ENCODE results near the gene TCF4.

The TCF4 gene

DNA sequence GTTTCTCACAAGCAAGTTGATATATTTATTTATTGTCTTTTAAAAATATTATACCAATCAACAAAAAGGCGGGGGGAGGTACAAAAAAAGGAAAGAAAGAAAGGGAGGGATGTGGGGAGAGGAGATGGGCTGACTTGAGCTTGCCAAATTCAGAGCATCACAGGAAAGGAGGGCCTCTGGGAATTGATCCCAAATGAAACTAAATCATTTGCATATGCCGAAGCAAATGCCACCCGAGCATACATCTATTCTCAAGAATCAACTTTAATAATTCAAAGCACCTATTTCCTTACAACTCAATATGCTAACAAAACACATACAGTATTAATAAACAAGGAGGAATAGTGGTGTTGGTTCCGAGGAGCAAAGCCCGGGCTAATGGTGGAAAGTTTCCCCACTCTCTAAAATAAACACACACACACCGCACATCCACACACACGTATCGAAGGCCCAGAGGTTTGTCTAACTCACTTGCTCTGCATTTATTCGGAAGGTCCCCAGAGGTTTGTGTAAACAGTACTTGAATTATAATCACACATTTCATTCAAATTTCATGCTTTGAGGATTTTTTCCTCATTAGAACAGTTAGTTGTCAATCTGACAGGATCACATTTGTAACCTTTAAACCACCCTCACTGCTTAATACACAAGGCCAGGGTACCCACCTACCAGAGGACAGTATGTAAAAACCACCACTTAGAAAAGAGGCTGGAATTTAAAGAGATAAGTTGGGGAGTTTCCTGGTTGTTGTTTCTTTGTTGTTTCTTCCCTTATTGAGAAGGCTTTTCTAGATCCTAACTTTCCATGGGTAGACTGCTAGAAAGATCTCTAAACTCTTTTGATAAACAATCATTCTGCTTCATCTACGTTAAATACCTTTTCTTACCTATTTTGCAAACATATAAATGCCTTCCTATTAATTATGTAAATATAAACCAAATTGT is 264.7 kb downstream of the TCF4 start:
- no peak overlapping the region for H3K4me3 ChIP-seq (replicated peaks; ENCODE audit: insufficient read depth, low read length)
- no peak overlapping the region for H3K27ac ChIP-seq (replicated peaks)
- TF ChIP-seq GABPA (IDR thresholded peaks at IDR 0.05; ENCODE audit: low read depth) (no peak), POLR2AphosphoS5 (IDR thresholded peaks at IDR 0.05; ENCODE audit: low read depth) (no peak), SPI1 (IDR thresholded peaks at IDR 0.05; ENCODE audit: borderline replicate concordance, low read depth) (no peak)
- TF ChIP-seq, protein P1, sequence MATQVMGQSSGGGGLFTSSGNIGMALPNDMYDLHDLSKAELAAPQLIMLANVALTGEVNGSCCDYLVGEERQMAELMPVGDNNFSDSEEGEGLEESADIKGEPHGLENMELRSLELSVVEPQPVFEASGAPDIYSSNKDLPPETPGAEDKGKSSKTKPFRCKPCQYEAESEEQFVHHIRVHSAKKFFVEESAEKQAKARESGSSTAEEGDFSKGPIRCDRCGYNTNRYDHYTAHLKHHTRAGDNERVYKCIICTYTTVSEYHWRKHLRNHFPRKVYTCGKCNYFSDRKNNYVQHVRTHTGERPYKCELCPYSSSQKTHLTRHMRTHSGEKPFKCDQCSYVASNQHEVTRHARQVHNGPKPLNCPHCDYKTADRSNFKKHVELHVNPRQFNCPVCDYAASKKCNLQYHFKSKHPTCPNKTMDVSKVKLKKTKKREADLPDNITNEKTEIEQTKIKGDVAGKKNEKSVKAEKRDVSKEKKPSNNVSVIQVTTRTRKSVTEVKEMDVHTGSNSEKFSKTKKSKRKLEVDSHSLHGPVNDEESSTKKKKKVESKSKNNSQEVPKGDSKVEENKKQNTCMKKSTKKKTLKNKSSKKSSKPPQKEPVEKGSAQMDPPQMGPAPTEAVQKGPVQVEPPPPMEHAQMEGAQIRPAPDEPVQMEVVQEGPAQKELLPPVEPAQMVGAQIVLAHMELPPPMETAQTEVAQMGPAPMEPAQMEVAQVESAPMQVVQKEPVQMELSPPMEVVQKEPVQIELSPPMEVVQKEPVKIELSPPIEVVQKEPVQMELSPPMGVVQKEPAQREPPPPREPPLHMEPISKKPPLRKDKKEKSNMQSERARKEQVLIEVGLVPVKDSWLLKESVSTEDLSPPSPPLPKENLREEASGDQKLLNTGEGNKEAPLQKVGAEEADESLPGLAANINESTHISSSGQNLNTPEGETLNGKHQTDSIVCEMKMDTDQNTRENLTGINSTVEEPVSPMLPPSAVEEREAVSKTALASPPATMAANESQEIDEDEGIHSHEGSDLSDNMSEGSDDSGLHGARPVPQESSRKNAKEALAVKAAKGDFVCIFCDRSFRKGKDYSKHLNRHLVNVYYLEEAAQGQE (IDR thresholded peaks at IDR 0.05; ENCODE audit: insufficient replicate concordance, low read depth), result no peak
- TF ChIP-seq, protein P2, sequence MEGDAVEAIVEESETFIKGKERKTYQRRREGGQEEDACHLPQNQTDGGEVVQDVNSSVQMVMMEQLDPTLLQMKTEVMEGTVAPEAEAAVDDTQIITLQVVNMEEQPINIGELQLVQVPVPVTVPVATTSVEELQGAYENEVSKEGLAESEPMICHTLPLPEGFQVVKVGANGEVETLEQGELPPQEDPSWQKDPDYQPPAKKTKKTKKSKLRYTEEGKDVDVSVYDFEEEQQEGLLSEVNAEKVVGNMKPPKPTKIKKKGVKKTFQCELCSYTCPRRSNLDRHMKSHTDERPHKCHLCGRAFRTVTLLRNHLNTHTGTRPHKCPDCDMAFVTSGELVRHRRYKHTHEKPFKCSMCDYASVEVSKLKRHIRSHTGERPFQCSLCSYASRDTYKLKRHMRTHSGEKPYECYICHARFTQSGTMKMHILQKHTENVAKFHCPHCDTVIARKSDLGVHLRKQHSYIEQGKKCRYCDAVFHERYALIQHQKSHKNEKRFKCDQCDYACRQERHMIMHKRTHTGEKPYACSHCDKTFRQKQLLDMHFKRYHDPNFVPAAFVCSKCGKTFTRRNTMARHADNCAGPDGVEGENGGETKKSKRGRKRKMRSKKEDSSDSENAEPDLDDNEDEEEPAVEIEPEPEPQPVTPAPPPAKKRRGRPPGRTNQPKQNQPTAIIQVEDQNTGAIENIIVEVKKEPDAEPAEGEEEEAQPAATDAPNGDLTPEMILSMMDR (IDR thresholded peaks at IDR 0.05; ENCODE audit: insufficient read depth, low read length), result no peak
- H3K27me3 ChIP-seq (ENCODE audit: insufficient read depth, poor library complexity, severe bottlenecking), result peaks cover 31% of the 10 kb centered on the region
- no peak for DNase-seq (ENCODE audit: low read depth in 1 of 2, low spot score in 1 of 2)

DNA sequence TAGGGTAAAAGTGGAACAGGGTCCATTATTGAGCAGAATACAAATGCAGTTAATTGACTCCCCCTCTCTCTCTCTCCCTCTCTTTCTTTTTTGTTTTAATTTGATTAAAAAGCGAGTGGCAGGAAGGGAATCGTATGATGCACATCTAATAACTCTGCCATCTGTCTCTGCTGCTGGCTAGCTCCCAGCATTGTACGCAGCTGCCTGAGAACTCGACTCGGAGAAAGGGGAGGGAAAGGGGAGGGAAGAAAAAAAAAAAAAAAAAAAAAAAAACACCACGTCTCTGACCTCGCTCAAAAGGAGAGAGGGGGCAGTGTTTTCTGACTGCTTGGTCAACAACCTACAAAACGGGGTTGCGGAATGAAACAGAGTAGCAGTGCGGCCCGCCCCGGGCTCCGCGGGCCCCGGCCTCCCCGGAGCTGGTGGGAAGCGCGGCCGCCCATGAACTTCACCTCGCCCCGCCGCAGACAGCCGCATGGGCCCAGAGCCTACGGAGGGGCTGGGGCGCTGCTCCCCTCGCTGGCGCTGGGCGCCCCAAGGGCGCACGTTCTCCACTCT is 265.7 kb downstream of the TCF4 start:
- TF ChIP-seq, protein P2 (IDR thresholded peaks at IDR 0.05; ENCODE audit: insufficient read depth, low read length), result no peak
- TF ChIP-seq, protein P1 (IDR thresholded peaks at IDR 0.05; ENCODE audit: insufficient replicate concordance, low read depth), result peak; percentile 59
- peak in 1 of 2 experiments; percentile 25 for DNase-seq (ENCODE audit: low read depth in 1 of 2, low spot score in 1 of 2)
- Histone ChIP-seq H3K27ac (replicated peaks) (no peak overlapping the region), H3K4me3 (replicated peaks; ENCODE audit: insufficient read depth, low read length) (peak overlapping the region; percentile 1; the same call in 1 of the 2 replicates), H3K27me3 (ENCODE audit: insufficient read depth, poor library complexity, severe bottlenecking) (peaks cover 34% of the 10 kb centered on the region)

DNA sequence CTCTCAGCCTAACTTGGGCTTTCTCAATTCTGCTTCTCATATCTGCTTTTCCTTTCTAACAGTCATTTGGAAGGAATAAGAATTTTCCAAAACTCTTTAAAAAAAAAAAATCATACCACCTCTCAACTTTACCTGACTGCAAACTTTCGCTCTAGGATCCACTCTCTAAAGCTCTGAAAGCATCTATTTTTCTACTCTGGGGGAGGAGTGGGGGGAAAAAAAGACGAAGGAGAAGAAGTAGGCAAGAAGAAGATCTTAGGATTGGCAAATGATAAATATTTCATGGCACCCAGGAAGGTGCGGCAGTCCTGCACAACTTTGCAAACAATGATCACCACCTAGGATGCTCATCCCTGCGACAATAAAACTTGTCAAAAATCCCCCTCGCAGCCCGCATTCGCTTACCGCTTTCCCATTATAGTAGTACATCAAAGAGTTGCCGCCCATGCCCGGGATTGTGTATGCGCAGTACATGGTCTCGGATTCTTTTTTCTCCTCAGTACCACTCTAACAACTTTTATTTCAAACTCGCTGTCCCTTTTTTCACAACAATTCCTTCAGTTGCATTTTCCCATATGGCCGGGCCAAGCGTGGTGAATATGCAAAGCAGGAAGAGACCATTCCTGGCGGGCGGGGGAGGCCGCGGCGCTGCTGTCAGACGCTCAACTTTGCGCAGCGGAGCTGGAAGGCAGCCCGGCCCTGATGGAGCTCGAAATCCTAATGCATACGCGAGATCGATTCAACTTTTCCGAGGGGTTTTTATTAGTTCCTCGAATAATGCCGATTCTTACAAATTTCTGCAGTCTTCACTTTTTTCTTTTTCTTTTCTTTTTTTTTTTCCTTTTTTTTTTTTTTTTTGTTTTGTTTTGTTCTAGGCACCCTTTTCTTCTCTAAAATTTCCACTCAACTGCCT is 266.5 kb downstream of the TCF4 start:
- peak in 1 of 2 experiments; percentile 58 for DNase-seq (ENCODE audit: low read depth in 1 of 2, low spot score in 1 of 2)
- H3K27ac ChIP-seq (replicated peaks), result no peak overlapping the region
- H3K4me3 ChIP-seq (replicated peaks; ENCODE audit: insufficient read depth, low read length), result peak overlapping the region; percentile 19; the same call in 1 of the 2 replicates
- TF ChIP-seq, protein P2 (IDR thresholded peaks at IDR 0.05; ENCODE audit: insufficient read depth, low read length), result no peak
- TF ChIP-seq SPI1 (IDR thresholded peaks at IDR 0.05; ENCODE audit: borderline replicate concordance, low read depth) (no peak), POLR2AphosphoS5 (IDR thresholded peaks at IDR 0.05; ENCODE audit: low read depth) (no peak)
- H3K27me3 ChIP-seq (ENCODE audit: insufficient read depth, poor library complexity, severe bottlenecking), result peaks cover 34% of the 10 kb centered on the region

Data from HL-60 (cell line).